Activated T-cell treated with anti-CD3 and anti-CD28 coated beads for 24 hours (primary cell): Measurements from ENCODE around the gene KCNA2.

Experiments
- DNase-seq: peaks from one replicate; pipeline ENCODE4 v3.0.0-alpha.2; 2020; ENCODE audit warnings: low read depth

KCNA2 gene

GRCh38 chr1:110566836-110567235, 39.3 kb downstream of the KCNA2 start:
- no peak for DNase-seq

DNA sequence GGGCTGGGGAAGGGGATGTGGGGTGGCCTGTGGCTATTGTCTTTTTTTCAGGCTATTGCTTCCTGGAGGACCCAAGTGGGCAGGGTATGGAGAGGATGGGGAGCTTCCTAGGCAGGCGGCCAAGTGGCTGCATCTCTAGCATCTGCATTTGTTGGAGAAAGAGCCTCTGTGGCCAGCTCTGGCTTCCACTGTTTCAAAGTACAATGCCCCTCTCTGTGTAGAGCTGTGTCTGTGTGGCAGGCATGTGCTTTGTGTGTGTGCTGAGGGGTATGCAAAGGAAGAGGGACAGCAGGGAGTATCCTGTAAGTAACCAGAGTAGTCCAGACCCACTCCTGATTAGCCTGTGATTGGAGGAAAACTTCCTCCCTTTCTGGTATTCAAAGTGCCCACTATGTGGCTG, 40.6 kb downstream of the KCNA2 start:
- no peak for DNase-seq

- DNase-seq, result no peak
Observed at GRCh38 chr1:110563089-110563488, 43.1 kb downstream of the KCNA2 start.

- DNase-seq, result no peak
Observed at GRCh38 chr1:110561596-110561995, 44.6 kb downstream of the KCNA2 start.

DNA sequence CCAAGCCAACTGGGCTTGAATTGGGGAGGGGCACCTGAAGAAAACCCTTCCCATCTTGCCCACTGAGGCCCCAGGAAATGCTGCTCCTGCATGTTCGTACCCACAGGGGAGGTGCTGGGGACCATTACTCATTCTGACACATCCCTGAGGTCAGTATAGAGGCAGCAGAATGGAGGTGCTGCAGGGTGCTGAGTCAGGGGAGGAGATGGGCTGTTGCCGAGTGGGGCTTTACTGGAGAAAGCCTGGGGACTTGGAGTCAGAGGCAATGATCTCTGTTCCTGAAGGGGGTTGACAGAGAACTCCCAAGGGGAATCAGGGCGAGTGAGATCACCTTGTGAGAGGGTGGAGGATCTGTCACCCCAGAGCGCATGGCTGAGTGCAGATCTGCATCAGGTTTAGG, 47.0 kb downstream of the KCNA2 start:
- DNase-seq, result no peak

GRCh38 chr1:110557481-110557880, 48.7 kb downstream of the KCNA2 start:
- DNase-seq, result no peak

DNA sequence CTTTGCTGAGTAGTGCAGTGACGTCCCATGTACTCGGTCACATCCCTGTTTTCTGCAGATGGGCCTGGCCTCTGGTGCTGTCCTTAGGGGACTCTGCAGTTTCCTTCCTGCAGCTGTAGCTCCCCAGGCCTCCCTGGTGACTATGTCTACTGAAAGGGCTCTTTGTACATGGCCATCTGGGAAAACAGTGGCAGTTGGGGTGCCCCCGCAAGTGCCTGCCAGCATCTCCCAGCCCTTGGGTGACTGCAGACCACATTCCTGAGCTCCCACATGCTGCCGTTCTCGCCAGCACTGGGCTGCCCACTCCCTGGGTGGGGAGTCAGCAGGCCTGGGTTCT, 49.7 kb downstream of the KCNA2 start:
- DNase-seq, result no peak

GRCh38 chr1:110555807-110556470, 50.2 kb downstream of the KCNA2 start:
- DNase-seq, result no peak

DNA sequence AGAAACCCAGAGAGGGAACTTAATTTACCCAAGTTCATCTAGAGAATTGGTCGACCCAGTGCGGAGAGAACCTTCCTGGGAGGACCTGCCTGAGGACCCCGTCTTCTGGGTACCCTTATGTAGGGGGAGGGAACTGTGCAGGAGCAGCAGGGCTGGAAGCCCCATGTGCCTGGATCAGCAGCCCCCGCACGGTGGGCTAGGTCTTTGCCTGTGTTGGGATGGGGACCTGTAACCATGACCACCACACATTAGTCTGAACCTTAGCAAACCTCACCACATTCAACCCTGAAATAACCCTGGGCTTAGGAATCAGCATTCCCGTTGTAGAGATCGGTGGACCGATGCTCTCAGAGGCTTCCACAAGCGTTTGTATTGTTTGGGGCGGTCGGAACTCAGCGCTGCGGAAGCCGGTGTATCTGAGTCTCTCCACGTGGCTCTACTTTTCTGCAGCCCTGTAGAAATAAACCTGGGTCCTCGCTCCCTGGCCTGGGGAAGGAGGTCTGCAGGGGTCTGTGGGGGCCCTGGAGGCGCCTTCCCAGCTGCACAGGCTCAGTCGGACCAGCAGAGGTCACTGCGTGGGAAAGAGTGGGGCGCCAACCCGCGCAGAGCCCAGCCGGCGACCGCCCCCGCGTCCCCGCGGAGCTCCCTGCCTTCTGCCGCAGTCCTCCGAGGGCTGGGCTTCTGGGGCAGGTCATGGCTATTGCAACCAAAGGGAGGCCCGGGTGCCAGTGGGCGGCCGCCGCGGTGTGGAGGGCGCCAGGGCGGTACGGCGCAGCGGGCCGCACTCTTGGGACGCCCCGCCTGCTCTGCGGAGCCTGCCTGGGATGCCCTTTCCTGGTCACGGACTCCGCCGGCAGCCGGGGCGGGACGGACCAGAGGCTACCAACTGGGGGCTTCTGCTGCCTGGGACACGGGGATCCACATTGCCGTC, 51.0 kb downstream of the KCNA2 start:
- peak; percentile 36 for DNase-seq

- DNase-seq, result no peak
Observed at GRCh38 chr1:110551278-110551809, 54.8 kb downstream of the KCNA2 start.

DNA sequence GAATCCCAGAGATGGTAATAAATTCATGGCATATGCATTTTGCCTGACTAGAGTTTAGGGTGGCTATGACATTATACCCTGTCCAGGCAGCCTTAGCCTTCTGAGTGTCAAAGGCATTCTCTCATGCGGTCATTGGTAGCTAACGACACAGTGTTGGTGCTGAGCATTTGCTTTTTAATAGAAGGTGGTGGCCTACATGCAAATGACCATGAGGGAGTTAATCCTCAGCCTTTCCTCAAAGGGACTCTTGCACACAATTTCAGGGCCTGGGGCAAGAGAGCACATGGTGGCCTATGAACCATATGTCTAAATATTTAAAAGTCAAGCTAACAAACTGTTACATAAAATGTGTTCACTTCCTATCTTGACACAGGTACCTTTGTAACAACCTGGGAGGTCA, 56.3 kb downstream of the KCNA2 start:
- no peak for DNase-seq

DNA sequence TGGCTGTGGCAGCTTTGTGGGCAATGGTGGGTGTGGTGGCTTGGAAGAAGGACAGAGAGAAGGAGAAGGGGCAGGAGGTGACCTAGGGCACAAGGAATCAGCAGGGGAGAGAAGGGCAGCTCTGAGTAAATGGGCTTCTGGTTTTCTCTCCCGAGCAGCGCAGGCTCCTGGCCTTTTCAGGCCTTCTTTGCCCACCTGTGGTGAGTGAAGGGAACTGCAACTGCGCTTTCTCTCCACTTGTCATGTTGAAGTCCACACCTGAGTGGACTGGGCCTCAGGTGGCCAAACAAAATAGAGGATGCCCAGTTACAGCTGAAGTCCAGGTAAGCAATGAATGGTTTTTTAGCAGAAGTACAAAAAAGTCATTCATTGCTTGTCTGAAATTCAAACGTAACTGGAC, 57.8 kb downstream of the KCNA2 start:
- DNase-seq, result no peak

- DNase-seq, result no peak
Observed at GRCh38 chr1:110547017-110547416, 59.1 kb downstream of the KCNA2 start.

- DNase-seq, result no peak
Observed at GRCh38 chr1:110545492-110545891, 60.7 kb downstream of the KCNA2 start.

- no peak for DNase-seq
Observed at GRCh38 chr1:110544753-110545152, 61.4 kb downstream of the KCNA2 start.
